Suprapubic skin (tissue), 3 donors: ENCODE results near the gene MCTS1.

Source experiments
- POLR2AphosphoS5 ChIP-seq, 3 donors: sonication (generic); formaldehyde crosslinking; IDR thresholded peaks; one replicate each; pipeline ENCODE4 v1.6.1; 2017; ENCODE audit warnings: antibody characterized with exemption in 3 of 3
- TF ChIP-seq, protein P1 (sequence below), 2 donors: fragments of 200-600 bp in 1 of 2; fragments of 450-650 bp in 1 of 2; sonication (generic) in 1 of 2; IDR thresholded peaks; one replicate each; pipeline ENCODE4 v1.5.1; 2016 to 2019; ENCODE audit warnings: antibody characterized with exemption in 2 of 2, mild to moderate bottlenecking in 1 of 2, moderate library complexity in 1 of 2

DNA sequence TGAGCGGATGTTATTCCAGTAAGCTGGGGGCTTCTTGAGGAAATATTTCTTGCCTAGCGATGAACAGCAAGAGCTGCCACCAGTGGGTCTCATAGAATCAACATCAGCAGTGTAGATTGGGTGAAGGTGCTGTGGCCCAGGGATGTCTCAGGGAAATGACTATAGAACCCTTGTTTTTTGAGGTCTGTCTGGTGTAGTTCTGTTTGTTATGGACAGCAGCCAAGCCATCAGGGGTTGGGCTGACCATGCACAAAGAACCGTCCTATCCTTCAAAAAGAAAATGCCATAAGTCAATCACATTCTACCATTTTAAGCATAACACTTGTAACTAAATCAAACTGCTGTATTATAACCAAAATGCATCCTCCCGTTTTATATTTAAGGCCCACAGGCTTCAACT, 43.2 kb downstream of the MCTS1 start:
- TF ChIP-seq, protein P1, sequence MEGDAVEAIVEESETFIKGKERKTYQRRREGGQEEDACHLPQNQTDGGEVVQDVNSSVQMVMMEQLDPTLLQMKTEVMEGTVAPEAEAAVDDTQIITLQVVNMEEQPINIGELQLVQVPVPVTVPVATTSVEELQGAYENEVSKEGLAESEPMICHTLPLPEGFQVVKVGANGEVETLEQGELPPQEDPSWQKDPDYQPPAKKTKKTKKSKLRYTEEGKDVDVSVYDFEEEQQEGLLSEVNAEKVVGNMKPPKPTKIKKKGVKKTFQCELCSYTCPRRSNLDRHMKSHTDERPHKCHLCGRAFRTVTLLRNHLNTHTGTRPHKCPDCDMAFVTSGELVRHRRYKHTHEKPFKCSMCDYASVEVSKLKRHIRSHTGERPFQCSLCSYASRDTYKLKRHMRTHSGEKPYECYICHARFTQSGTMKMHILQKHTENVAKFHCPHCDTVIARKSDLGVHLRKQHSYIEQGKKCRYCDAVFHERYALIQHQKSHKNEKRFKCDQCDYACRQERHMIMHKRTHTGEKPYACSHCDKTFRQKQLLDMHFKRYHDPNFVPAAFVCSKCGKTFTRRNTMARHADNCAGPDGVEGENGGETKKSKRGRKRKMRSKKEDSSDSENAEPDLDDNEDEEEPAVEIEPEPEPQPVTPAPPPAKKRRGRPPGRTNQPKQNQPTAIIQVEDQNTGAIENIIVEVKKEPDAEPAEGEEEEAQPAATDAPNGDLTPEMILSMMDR (IDR thresholded peaks at IDR 0.05) = no peak
- no peak for TF ChIP-seq POLR2AphosphoS5 (IDR thresholded peaks at IDR 0.05)
